H1 (cell line): Measurements from ENCODE around the gene DENND5B. TPM values are rescaled to one million over a fixed set of nuclear protein-coding genes. Genes with fewer than 3 reads are reported as not detected.

Source experiments
- CTCF ChIA-PET: fragments of 300-600 bp; sonication (Branson Sonifier 250); formaldehyde crosslinking; loops from one replicate; lab custom pipeline; 2021; ENCODE audit not compliant: partially characterized antibody; lab: Charles Lee
- POLR2A ChIA-PET: fragments of 300-600 bp; sonication (Branson Sonifier 250); formaldehyde crosslinking; loops from one replicate; lab custom pipeline; 2021; ENCODE audit warnings: inconsistent platforms; ENCODE audit not compliant: partially characterized antibody; lab: Charles Lee
- DNase-seq, 2 experiments: peaks; one replicate each; pipeline versions ENCODE4 v3.0.0 to v3.0.0-alpha.2; 2010 to 2022; ENCODE audit warnings: low spot score in 2 of 2, low read depth in 1 of 2, mixed read lengths in 1 of 2
- FAIRE-seq: peaks from 2 replicates; lab custom pipeline; 2011; peaks lifted over from hg19 to GRCh38; lab: Jason Lieb, UNC
- H2AFZ ChIP-seq: 2 replicates; pipeline ENCODE4 v1.8.1; 2012; ENCODE audit warnings: low read length, inconsistent platforms
- H2AK5ac ChIP-seq: 2 replicates; pipeline ENCODE4 v1.6.1; 2013; ENCODE audit warnings: low read depth, low read length
- H2BK120ac ChIP-seq: replicated peaks from 2 replicates; pipeline ENCODE3; 2013; ENCODE audit warnings: low read depth, low read length, inconsistent platforms
- H2BK12ac ChIP-seq: 2 replicates; pipeline ENCODE4 v1.6.1; 2013; ENCODE audit warnings: low read depth, low read length
- H2BK15ac ChIP-seq: 2 replicates; pipeline ENCODE4 v1.6.1; 2013; ENCODE audit warnings: low read length
- H2BK20ac ChIP-seq: 2 replicates; pipeline ENCODE4 v1.6.1; 2013; ENCODE audit warnings: low read length
- H2BK5ac ChIP-seq: 2 replicates; pipeline ENCODE4 v1.6.1; 2013; ENCODE audit warnings: low read depth, low read length
- H3K14ac ChIP-seq: 2 replicates; pipeline ENCODE4 v1.6.1; 2013; ENCODE audit warnings: inconsistent platforms; ENCODE audit not compliant: insufficient read length
- H3K18ac ChIP-seq: 2 replicates; pipeline ENCODE4 v1.6.1; 2013; ENCODE audit warnings: low read length; ENCODE audit errors: extremely low read depth
- H3K23ac ChIP-seq: 2 replicates; pipeline ENCODE4 v1.6.1; 2013; ENCODE audit warnings: inconsistent platforms; ENCODE audit not compliant: insufficient read length
- H3K23me2 ChIP-seq: 2 replicates; pipeline ENCODE4 v1.6.1; 2013; ENCODE audit warnings: low read depth, low read length
- H3K27ac ChIP-seq: 2 replicates; pipeline ENCODE4 v1.6.1; 2011; ENCODE audit warnings: low read depth, low read length, inconsistent platforms
- H3K27me3 ChIP-seq, 4 experiments: replicated peaks in 1 of 4; 1 replicate in 1 of 4; 2 replicates in 3 of 4; pipeline versions ENCODE4 v1.6.1 to v1.8.1; 2011 to 2013; ENCODE audit warnings: low read length in 3 of 4, mild to moderate bottlenecking in 3 of 4, inconsistent platforms in 2 of 4, mixed read lengths in 2 of 4, moderate library complexity in 1 of 4; ENCODE audit not compliant: control insufficient read depth in 3 of 4, insufficient read depth in 3 of 4; ENCODE audit errors: extremely low read depth in 1 of 4
- H3K36me3 ChIP-seq, 4 experiments: 2 replicates each; pipeline versions ENCODE4 v1.6.1 to v1.8.1; 2011 to 2013; ENCODE audit warnings: mild to moderate bottlenecking in 4 of 4, low read length in 3 of 4, moderate library complexity in 2 of 4, control low read depth in 1 of 4, inconsistent platforms in 1 of 4; ENCODE audit not compliant: insufficient read depth in 4 of 4, control insufficient read depth in 2 of 4
- H3K4ac ChIP-seq: replicated peaks from 2 replicates; pipeline ENCODE3; 2013; ENCODE audit warnings: low read length, low read depth, mixed read lengths, inconsistent platforms; ENCODE audit not compliant: insufficient read length
- H3K4me1 ChIP-seq, 4 experiments: replicated peaks in 1 of 4; 1 replicate in 1 of 4; 2 replicates in 3 of 4; pipeline versions ENCODE4 v1.6.1 to v1.8.1; 2011 to 2013; ENCODE audit warnings: low read length in 3 of 4, inconsistent platforms in 2 of 4, mixed read lengths in 1 of 4; ENCODE audit not compliant: insufficient read depth in 4 of 4, control insufficient read depth in 3 of 4
- H3K4me2 ChIP-seq, 2 experiments: 2 replicates each; pipeline versions ENCODE4 v1.6.1 to v1.8.1; 2011 to 2013; ENCODE audit warnings: low read depth in 2 of 2, low read length in 2 of 2, control low read depth in 1 of 2, inconsistent platforms in 1 of 2, mild to moderate bottlenecking in 1 of 2; ENCODE audit not compliant: insufficient read depth in 1 of 2
- H3K4me3 ChIP-seq, 4 experiments: fragments of 200-600, 300-600 bp in 1 of 4; sonication (generic), shearing (Covaris generic), sonication (Bioruptor Twin) in 1 of 4; 2 replicates each; pipeline versions ENCODE4 v1.5.1 to v1.8.1; 2011 to 2016; ENCODE audit warnings: low read length in 4 of 4, low read depth in 3 of 4, control low read depth in 2 of 4, inconsistent platforms in 2 of 4, mild to moderate bottlenecking in 2 of 4, mixed read lengths in 1 of 4, moderate library complexity in 1 of 4; ENCODE audit not compliant: insufficient read depth in 2 of 4; ENCODE audit errors: extremely low read depth in 1 of 4
- H3K56ac ChIP-seq: replicated peaks from 2 replicates; pipeline ENCODE3; 2013; ENCODE audit warnings: low read depth, mild to moderate bottlenecking, mixed read lengths, low read length, inconsistent platforms; ENCODE audit not compliant: insufficient read length
- H3K79me1 ChIP-seq: 2 replicates; pipeline ENCODE4 v1.6.1; 2013; ENCODE audit warnings: low read depth, low read length, control low read depth
- H3K79me2 ChIP-seq, 2 experiments: 2 replicates each; pipeline versions ENCODE4 v1.6.1 to v1.8.1; 2012 to 2013; ENCODE audit warnings: low read length in 2 of 2, mild to moderate bottlenecking in 2 of 2, inconsistent platforms in 1 of 2; ENCODE audit not compliant: insufficient read depth in 2 of 2, control insufficient read depth in 1 of 2
- H3K9ac ChIP-seq, 4 experiments: replicated peaks in 1 of 4; 1 replicate in 1 of 4; 2 replicates in 3 of 4; pipeline versions ENCODE4 v1.6.1 to v1.8.1; 2011 to 2013; ENCODE audit warnings: low read depth in 3 of 4, low read length in 3 of 4, control low read depth in 2 of 4, mild to moderate bottlenecking in 2 of 4, moderate library complexity in 2 of 4, inconsistent platforms in 1 of 4; ENCODE audit errors: extremely low read depth in 1 of 4
- H3K9me3 ChIP-seq, 2 experiments: 2 replicates each; pipeline versions ENCODE4 v1.6.1 to v1.8.1; 2012 to 2013; ENCODE audit warnings: mild to moderate bottlenecking in 2 of 2, moderate library complexity in 2 of 2, control low read depth in 1 of 2, inconsistent platforms in 1 of 2, low read depth in 1 of 2, low read length in 1 of 2, mixed read lengths in 1 of 2; ENCODE audit not compliant: insufficient read depth in 2 of 2
- H4K20me1 ChIP-seq, 2 experiments: replicated peaks in 1 of 2; 2 replicates each; pipeline versions ENCODE3 to v1.8.1; 2011 to 2013; ENCODE audit warnings: inconsistent platforms in 2 of 2, low read length in 2 of 2, mild to moderate bottlenecking in 1 of 2; ENCODE audit not compliant: insufficient read depth in 2 of 2, control insufficient read depth in 1 of 2
- H4K5ac ChIP-seq: 2 replicates; pipeline ENCODE4 v1.6.1; 2013; ENCODE audit warnings: low read length, low read depth, mixed read lengths, inconsistent platforms; ENCODE audit not compliant: insufficient read length
- H4K8ac ChIP-seq: 2 replicates; pipeline ENCODE4 v1.8.0; 2013; ENCODE audit warnings: mild to moderate bottlenecking, moderate library complexity, low read length, inconsistent platforms; ENCODE audit not compliant: insufficient read depth; ENCODE audit errors: extremely low read depth
- H4K91ac ChIP-seq: replicated peaks from 2 replicates; pipeline ENCODE3; 2013; ENCODE audit warnings: low read length, mixed read lengths, inconsistent platforms; ENCODE audit not compliant: insufficient read length
- BRCA1 ChIP-seq: IDR thresholded peaks from 2 replicates; pipeline ENCODE4 v1.6.1; 2012; ENCODE audit warnings: low read depth, low read length, improper control_type of control experiment
- CBX8 ChIP-seq: fragments of 300-800, 300-1000 bp; sonication (generic); IDR thresholded peaks from 2 replicates; pipeline ENCODE4 v1.7.1; 2016; ENCODE audit warnings: low read depth, low read length, borderline replicate concordance
- CEBPB ChIP-seq: IDR thresholded peaks from 2 replicates; pipeline ENCODE4 v1.6.1; 2012; ENCODE audit warnings: low read depth, low read length
- EP300 ChIP-seq, 2 experiments: IDR thresholded peaks; 1 replicate in 1 of 2; 2 replicates in 1 of 2; pipeline ENCODE4 v1.6.1; 2011 to 2012; ENCODE audit warnings: low read depth in 2 of 2, low read length in 2 of 2, mild to moderate bottlenecking in 2 of 2, borderline replicate concordance in 1 of 2, inconsistent platforms in 1 of 2, moderate library complexity in 1 of 2
- JUND ChIP-seq: IDR thresholded peaks from 2 replicates; pipeline ENCODE4 v1.6.1; 2011; ENCODE audit warnings: mild to moderate bottlenecking, improper control_type of control experiment, low read length
- KDM4A ChIP-seq: IDR thresholded peaks from one replicate; pipeline ENCODE4 v1.7.1; 2012; ENCODE audit warnings: low read depth, mild to moderate bottlenecking, moderate library complexity, low read length, inconsistent platforms; ENCODE audit not compliant: severe bottlenecking
- RAD21 ChIP-seq, 2 experiments: IDR thresholded peaks in 1 of 2; conservative IDR thresholded peaks in 1 of 2; 2 replicates each; pipeline ENCODE4 v1.6.1; 2011; ENCODE audit warnings: low read depth in 2 of 2, low read length in 2 of 2, improper control_type of control experiment in 1 of 2, inconsistent platforms in 1 of 2, mild to moderate bottlenecking in 1 of 2, moderate library complexity in 1 of 2
- RXRA ChIP-seq: IDR thresholded peaks from 2 replicates; pipeline ENCODE4 v1.6.1; 2011; ENCODE audit warnings: low read depth, mild to moderate bottlenecking, low read length, moderate library complexity; ENCODE audit not compliant: insufficient read depth
- SRF ChIP-seq: IDR thresholded peaks from 2 replicates; pipeline ENCODE4 v1.6.1; 2011; ENCODE audit warnings: mild to moderate bottlenecking, low read depth, low read length, moderate library complexity
- TBP ChIP-seq: IDR thresholded peaks from 2 replicates; pipeline ENCODE4 v1.6.1; 2011; ENCODE audit warnings: low read depth, low read length, improper control_type of control experiment
- WGBS, 2 experiments: shearing (Covaris generic) in 1 of 2; methylation state at CpG; one replicate each; pipeline versions ENCODE4 v1.1.6 to v1.1.7; 2013 to 2015; ENCODE audit warnings: low lambda C conversion rate in 2 of 2, mixed read lengths in 2 of 2, inconsistent platforms in 1 of 2, low coverage in 1 of 2, missing lambda C conversion rate in 1 of 2; ENCODE audit not compliant: insufficient replicate concordance in 2 of 2, insufficient coverage in 1 of 2, insufficient read length in 1 of 2; ENCODE audit errors: extremely low coverage in 1 of 2, missing lambda C conversion rate in 1 of 2; 5-methylcytosine and 5-hydroxymethylcytosine counted together
- polyA plus RNA-seq, 7 experiments: library from polyadenylated mRNA; depleted of rRNA in 3 of 7; stranded (reverse) in 5 of 7; unstranded in 2 of 7; fragments of >200 nt in 5 of 7; fragments of 200-250 nt in 2 of 7; gene quantifications; 1 replicate in 5 of 7; 2 replicates in 1 of 7; 4 replicates in 1 of 7; pipeline versions ENCODE4 v1.2.1 to v1.2.3, GENCODE V29; 2011 to 2013; ENCODE audit warnings: missing spikeins in 2 of 7, mixed read lengths in 2 of 7
- total RNA-seq: library from RNA; stranded (reverse); fragmentation: NEBNext Ultra II Directional; extraction: Animal tissue kit (Norgen Biotek cat#: 25700); gene quantifications from 2 replicates; pipeline ENCODE4 v1.2.1, GENCODE V29; 2021
- TF ChIP-seq, protein P1 (sequence below): IDR thresholded peaks from 2 replicates; pipeline ENCODE4 v1.6.1; 2012; ENCODE audit warnings: inconsistent platforms

The DENND5B gene
- total and polyA plus RNA-seq, 2 of the 8 experiments (the other 6 are each of a cell fraction or from before 2014, with no cell fraction given): 13.4 to 20.2 TPM

DNA sequence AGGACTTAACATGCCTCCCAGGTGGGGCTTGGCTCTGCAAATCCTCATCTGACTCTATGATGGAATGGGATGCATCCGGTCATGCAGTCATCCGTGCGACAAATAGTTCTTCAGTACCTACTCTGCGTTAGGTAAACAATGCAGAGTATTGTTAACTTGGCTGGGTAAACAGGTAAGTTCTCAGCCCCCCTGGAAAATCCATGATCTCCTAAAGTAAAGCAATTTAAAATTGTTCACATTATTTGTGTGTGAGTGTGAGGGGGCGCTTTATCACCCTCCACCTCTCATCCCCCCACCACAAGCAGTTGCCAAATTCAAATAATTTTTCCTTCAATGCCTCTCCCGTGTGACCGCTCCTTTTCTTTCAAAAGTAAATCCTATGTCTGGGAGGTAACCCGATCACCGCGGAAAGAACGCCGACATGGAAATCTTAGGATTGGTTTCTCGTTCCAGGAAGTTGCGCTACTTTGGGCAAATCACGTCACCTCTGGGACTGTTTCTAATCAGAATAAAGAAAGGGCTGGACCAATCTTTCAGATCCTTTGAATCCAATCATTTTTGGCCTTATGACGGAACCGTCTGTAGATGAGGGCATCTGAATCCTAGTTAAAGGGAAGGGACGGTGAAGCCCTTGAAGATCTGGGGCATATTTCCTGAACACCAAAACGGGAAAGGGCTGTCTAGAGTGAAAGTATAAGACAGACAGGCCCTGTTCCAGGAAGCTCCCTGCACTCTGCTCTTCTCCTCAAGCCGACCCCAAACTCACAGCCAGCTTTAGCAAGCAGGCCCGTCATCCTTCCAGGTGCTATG is 221.0 kb downstream of the DENND5B start:
- Histone ChIP-seq H2BK5ac (peak overlapping the region; percentile 99), H3K27ac (peak overlapping the region; percentile 91), H3K14ac (no peak overlapping the region), H2AFZ (no peak overlapping the region), H3K79me1 (no peaks in the 10 kb centered on the region), H3K4ac (peak overlapping the region; percentile 82), H2BK15ac (peak overlapping the region; percentile 73; the same call in 1 of the 2 replicates), H2BK20ac (peak overlapping the region; percentile 91), H3K36me3 (no peaks in the 10 kb centered on the region), H4K8ac (no peak overlapping the region), H3K4me2 (peak overlapping the region; percentile 66 to 87), H3K4me3 (peak overlapping the region; percentile 6 to 56 (median 42); a peak in 7 of 8 replicates), H3K23me2 (peaks cover 5% of the 10 kb centered on the region), H2BK12ac (peak overlapping the region; percentile 100), H3K23ac (no peak overlapping the region), H3K9ac (peak overlapping the region; percentile 9 to 76 (median 70)), H4K20me1 (no peaks in the 10 kb centered on the region), H4K91ac (peak overlapping the region; percentile 20), H2BK120ac (peak overlapping the region; percentile 66), H3K4me1 (peaks cover 14 to 24% (median 18%) of the 10 kb centered on the region in 4 experiments; a peak in 6 of 7 replicates), H3K56ac (peak overlapping the region; percentile 6), H3K18ac (peak overlapping the region; percentile 99), H3K27me3 (no peaks in the 10 kb centered on the region), H2AK5ac (peak overlapping the region; percentile 93), H3K79me2 (peaks cover 0 to 2% of the 10 kb centered on the region in 2 experiments; a peak in 1 of 4 replicates), H3K9me3 (no peaks in the 10 kb centered on the region), H4K5ac (peak overlapping the region; percentile 87)
- no peak for DNase-seq
- POLR2A ChIA-PET: interaction anchor here (0.7 to 17.5 kb wide), 18 partner anchors 8 to 71 kb away, joined by 3 to 474 read pairs (median 6); partner anchors contain the start of gene SINHCAF
- peak; percentile 93 for FAIRE-seq
- WGBS, 2 experiments: 16% methylated on average over 21 of the region's 21 CpGs; no CpG with 5 or more reads in 1 of the 2 experiments
- CTCF ChIA-PET: interaction anchor here (1.2 kb wide), 1 partner anchor 20 kb away, joined by 3 read pairs; no protein-coding TSS in a partner anchor
- TF ChIP-seq CEBPB (no peak), CBX8 (no peak), RAD21 (IDR thresholded peaks at IDR 0.05 in 1 of 2, conservative IDR thresholded peaks at IDR 0.05 in 1 of 2; ENCODE audit: low read depth in 2 of 2, low read length in 2 of 2) (no peak), JUND (no peak), TBP (no peak; the same call in 1 of the 2 replicates), RXRA (no peak), BRCA1 (no peak), KDM4A (no peak), SRF (no peak), EP300 (IDR thresholded peaks at IDR 0.05; ENCODE audit: borderline replicate concordance in 1 of 2, low read depth in 2 of 2, low read length in 2 of 2) (no peak)
- TF ChIP-seq, protein P1, sequence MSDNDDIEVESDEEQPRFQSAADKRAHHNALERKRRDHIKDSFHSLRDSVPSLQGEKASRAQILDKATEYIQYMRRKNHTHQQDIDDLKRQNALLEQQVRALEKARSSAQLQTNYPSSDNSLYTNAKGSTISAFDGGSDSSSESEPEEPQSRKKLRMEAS: no peak
